ENCODE results near the gene ACTL8.
A peak's percentile ranks its signal among the peaks of the same experiment; 100 is the strongest.

The ACTL8 gene

DNA sequence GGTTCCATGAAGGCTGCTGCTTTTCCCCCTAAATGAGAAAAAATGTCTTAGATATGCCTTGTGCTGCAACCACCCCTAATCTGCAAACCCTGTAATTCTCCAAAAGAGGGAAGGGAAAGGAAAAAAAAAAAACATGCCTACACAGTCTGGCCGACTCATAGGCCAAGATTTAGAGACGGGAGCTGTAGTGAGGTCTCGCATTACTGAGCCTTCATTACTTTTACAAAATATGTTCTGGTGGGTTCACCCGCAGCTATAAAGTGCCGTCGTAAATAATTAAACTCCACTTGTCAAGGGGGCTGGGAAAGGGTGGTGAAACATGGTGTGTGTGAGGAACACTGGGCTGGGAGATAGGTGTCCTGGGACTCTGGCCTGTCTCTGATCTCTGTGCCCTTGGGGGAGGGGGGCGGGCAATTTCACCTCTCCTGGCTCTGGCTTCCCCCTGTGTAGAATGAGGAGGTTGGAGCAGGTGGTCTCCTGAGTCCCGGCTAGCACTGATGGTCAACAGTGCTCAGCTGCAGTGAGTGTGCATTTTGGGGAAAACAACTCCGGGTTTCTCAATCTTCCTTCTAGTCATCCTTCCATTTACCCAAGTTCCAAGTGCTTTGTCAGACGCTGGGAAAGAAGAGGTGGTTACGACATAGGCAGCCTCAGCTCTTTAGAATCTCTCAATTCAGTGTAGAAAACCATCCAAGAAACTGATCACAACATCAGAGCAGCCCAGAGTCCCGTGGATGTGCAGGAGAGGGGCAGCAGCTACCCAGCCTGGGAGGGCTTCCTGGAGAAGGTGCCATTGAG lies 82.3 kb downstream of the ACTL8 start:
- WGBS (ENCODE audit: extremely low coverage, insufficient coverage, low lambda C conversion rate) = no CpG with 5 or more reads among the region's 12 CpGs
- no peaks in the 10 kb centered on the region for H3K27me3 ChIP-seq (ENCODE audit: insufficient read depth, low read length, poor library complexity)
- no peaks in the 10 kb centered on the region for H3K79me2 ChIP-seq (ENCODE audit: control insufficient read depth, insufficient read depth, low read length)

DNA sequence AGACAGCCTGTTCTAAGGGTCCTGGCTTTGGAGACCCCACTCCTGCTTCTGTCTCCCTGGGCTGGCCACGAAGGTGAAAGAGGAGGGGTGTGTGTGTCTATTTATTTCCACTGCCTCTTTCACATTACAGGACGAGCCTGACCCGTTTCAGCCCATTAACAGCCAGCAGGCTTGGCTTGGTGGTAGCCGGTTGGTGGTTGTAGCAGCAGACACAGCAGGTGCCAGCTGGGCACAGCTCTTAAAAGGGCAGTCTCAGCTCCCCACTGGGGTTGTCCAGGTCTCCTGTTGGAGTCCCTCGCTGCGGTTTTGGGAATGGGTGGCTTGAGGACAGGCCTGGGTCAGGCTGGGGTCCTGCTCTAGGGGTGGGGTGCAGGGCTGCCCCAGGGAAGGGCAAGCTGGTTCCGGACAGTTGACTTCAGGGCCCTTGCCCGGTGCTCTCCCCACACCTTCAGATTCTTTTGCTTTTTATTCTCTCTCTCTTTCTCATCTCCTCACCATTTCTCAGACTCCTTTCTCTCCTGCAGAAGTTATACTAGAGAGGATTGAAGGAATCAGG lies 84.6 kb downstream of the ACTL8 start:
- no peak overlapping the region for H3K4me3 ChIP-seq (ENCODE audit: low read length)
- H3K4me1 ChIP-seq (ENCODE audit: control insufficient read depth, low read depth, low read length) = no peaks in the 10 kb centered on the region
- no peak overlapping the region for H3K18ac ChIP-seq (ENCODE audit: low read length)
- H3K9ac ChIP-seq (ENCODE audit: low read length) = no peak overlapping the region
- H4K5ac ChIP-seq (ENCODE audit: low read length) = no peak overlapping the region
- no peaks in the 10 kb centered on the region for H3K36me3 ChIP-seq (ENCODE audit: control insufficient read depth, insufficient read depth, low read length)
- no peak overlapping the region for H3K23ac ChIP-seq (ENCODE audit: low read length)
- H3K79me1 ChIP-seq (ENCODE audit: low read length) = no peaks in the 10 kb centered on the region
- DNase-seq = no peak
- no peak overlapping the region for H3K56ac ChIP-seq (ENCODE audit: low read length)
- no peak overlapping the region for H3K4me2 ChIP-seq (ENCODE audit: low read length)
- no peaks in the 10 kb centered on the region for H3K79me2 ChIP-seq (ENCODE audit: control insufficient read depth, insufficient read depth, low read length)
- no peak overlapping the region for H4K8ac ChIP-seq (ENCODE audit: low read depth, low read length)
- no CpG with 5 or more reads among the region's 8 CpGs for WGBS (ENCODE audit: extremely low coverage, insufficient coverage, low lambda C conversion rate)
- H3K27me3 ChIP-seq (ENCODE audit: insufficient read depth, low read length, poor library complexity) = no peaks in the 10 kb centered on the region
- no peak overlapping the region for H2BK120ac ChIP-seq (ENCODE audit: low read depth, low read length)
- no peak overlapping the region for H2BK15ac ChIP-seq (replicated peaks; ENCODE audit: low read depth)
- H3K27ac ChIP-seq (ENCODE audit: low read depth, low read length) = no peak overlapping the region
- no peak overlapping the region for H3K4ac ChIP-seq (ENCODE audit: low read depth, low read length)
- H2AK5ac ChIP-seq (ENCODE audit: low read length) = no peak overlapping the region
- H2BK5ac ChIP-seq (ENCODE audit: low read length) = no peak overlapping the region

More for the DNA sequence above, 82.3 kb downstream of the ACTL8 start:
- no peaks in the 10 kb centered on the region for H3K36me3 ChIP-seq (ENCODE audit: control insufficient read depth, insufficient read depth, low read length)
- no peak overlapping the region for H2AK5ac ChIP-seq (ENCODE audit: low read length)
- H3K18ac ChIP-seq (ENCODE audit: low read length) = no peak overlapping the region
- H3K4me3 ChIP-seq (ENCODE audit: low read length) = no peak overlapping the region
- H4K5ac ChIP-seq (ENCODE audit: low read length) = no peak overlapping the region
- H3K23ac ChIP-seq (ENCODE audit: low read length) = peak overlapping the region; percentile 24
- no peak overlapping the region for H3K56ac ChIP-seq (ENCODE audit: low read length)
- no peak overlapping the region for H3K4me2 ChIP-seq (ENCODE audit: low read length)
- H3K4me1 ChIP-seq (ENCODE audit: control insufficient read depth, low read depth, low read length) = peaks cover 3% of the 10 kb centered on the region
- no peak overlapping the region for H4K8ac ChIP-seq (ENCODE audit: low read depth, low read length)
- H2BK15ac ChIP-seq (replicated peaks; ENCODE audit: low read depth) = no peak overlapping the region
- H3K79me1 ChIP-seq (ENCODE audit: low read length) = no peaks in the 10 kb centered on the region
- no peak overlapping the region for H3K27ac ChIP-seq (ENCODE audit: low read depth, low read length)
- H2BK5ac ChIP-seq (ENCODE audit: low read length) = no peak overlapping the region
- no peak overlapping the region for H2BK120ac ChIP-seq (ENCODE audit: low read depth, low read length)
- DNase-seq = no peak
- no peak overlapping the region for H3K9ac ChIP-seq (ENCODE audit: low read length)
- no peak overlapping the region for H3K4ac ChIP-seq (ENCODE audit: low read depth, low read length)

GRCh38 chr1:17841944-17842343 lies 86.8 kb downstream of the ACTL8 start:
- no peak overlapping the region for H2BK5ac ChIP-seq (ENCODE audit: low read length)
- H3K18ac ChIP-seq (ENCODE audit: low read length) = no peak overlapping the region

GRCh38 chr1:17842686-17843085 lies 87.6 kb downstream of the ACTL8 start:
- Histone ChIP-seq H3K4me2 (ENCODE audit: low read length) (no peak overlapping the region), H2BK5ac (ENCODE audit: low read length) (no peak overlapping the region), H3K36me3 (ENCODE audit: control insufficient read depth, insufficient read depth, low read length) (no peaks in the 10 kb centered on the region), H4K8ac (ENCODE audit: low read depth, low read length) (no peak overlapping the region), H3K79me1 (ENCODE audit: low read length) (no peaks in the 10 kb centered on the region), H3K23ac (ENCODE audit: low read length) (no peak overlapping the region), H2AK5ac (ENCODE audit: low read length) (no peak overlapping the region), H3K18ac (ENCODE audit: low read length) (no peak overlapping the region), H2BK15ac (replicated peaks; ENCODE audit: low read depth) (no peak overlapping the region), H3K4ac (ENCODE audit: low read depth, low read length) (no peak overlapping the region), H3K4me1 (ENCODE audit: control insufficient read depth, low read depth, low read length) (no peaks in the 10 kb centered on the region), H3K4me3 (ENCODE audit: low read length) (no peak overlapping the region), H3K9ac (ENCODE audit: low read length) (no peak overlapping the region), H3K27me3 (ENCODE audit: insufficient read depth, low read length, poor library complexity) (no peaks in the 10 kb centered on the region), H3K56ac (ENCODE audit: low read length) (no peak overlapping the region), H3K27ac (ENCODE audit: low read depth, low read length) (no peak overlapping the region), H3K79me2 (ENCODE audit: control insufficient read depth, insufficient read depth, low read length) (no peaks in the 10 kb centered on the region), H4K5ac (ENCODE audit: low read length) (no peak overlapping the region), H2BK120ac (ENCODE audit: low read depth, low read length) (no peak overlapping the region)
- DNase-seq = no peak
- WGBS (ENCODE audit: extremely low coverage, insufficient coverage, low lambda C conversion rate) = no CpG with 5 or more reads among the region's 5 CpGs

More at GRCh38 chr1:17841944-17842343, 86.8 kb downstream of the ACTL8 start:
- Histone ChIP-seq H4K8ac (ENCODE audit: low read depth, low read length) (no peak overlapping the region), H3K4me2 (ENCODE audit: low read length) (no peak overlapping the region), H2BK15ac (replicated peaks; ENCODE audit: low read depth) (no peak overlapping the region), H3K27ac (ENCODE audit: low read depth, low read length) (no peak overlapping the region), H4K5ac (ENCODE audit: low read length) (no peak overlapping the region), H3K4ac (ENCODE audit: low read depth, low read length) (no peak overlapping the region), H3K79me2 (ENCODE audit: control insufficient read depth, insufficient read depth, low read length) (no peaks in the 10 kb centered on the region), H3K9ac (ENCODE audit: low read length) (no peak overlapping the region), H3K79me1 (ENCODE audit: low read length) (no peaks in the 10 kb centered on the region), H2AK5ac (ENCODE audit: low read length) (no peak overlapping the region), H3K36me3 (ENCODE audit: control insufficient read depth, insufficient read depth, low read length) (no peaks in the 10 kb centered on the region), H3K23ac (ENCODE audit: low read length) (no peak overlapping the region), H3K4me1 (ENCODE audit: control insufficient read depth, low read depth, low read length) (no peaks in the 10 kb centered on the region), H2BK120ac (ENCODE audit: low read depth, low read length) (no peak overlapping the region), H3K56ac (ENCODE audit: low read length) (no peak overlapping the region), H3K4me3 (ENCODE audit: low read length) (no peak overlapping the region), H3K27me3 (ENCODE audit: insufficient read depth, low read length, poor library complexity) (no peaks in the 10 kb centered on the region)
- DNase-seq = peak; percentile 29
- WGBS (ENCODE audit: extremely low coverage, insufficient coverage, low lambda C conversion rate) = no CpG with 5 or more reads among the region's 2 CpGs

GRCh38 chr1:17844185-17844826 lies 89.2 kb downstream of the ACTL8 start:
- Histone ChIP-seq H3K9ac (ENCODE audit: low read length) (no peak overlapping the region), H2BK15ac (replicated peaks; ENCODE audit: low read depth) (no peak overlapping the region), H4K5ac (ENCODE audit: low read length) (no peak overlapping the region), H3K79me1 (ENCODE audit: low read length) (no peaks in the 10 kb centered on the region), H2BK120ac (ENCODE audit: low read depth, low read length) (no peak overlapping the region), H3K56ac (ENCODE audit: low read length) (no peak overlapping the region), H3K27ac (ENCODE audit: low read depth, low read length) (no peak overlapping the region), H3K23ac (ENCODE audit: low read length) (no peak overlapping the region), H3K18ac (ENCODE audit: low read length) (no peak overlapping the region), H3K79me2 (ENCODE audit: control insufficient read depth, insufficient read depth, low read length) (no peaks in the 10 kb centered on the region), H3K4me1 (ENCODE audit: control insufficient read depth, low read depth, low read length) (no peaks in the 10 kb centered on the region), H2BK5ac (ENCODE audit: low read length) (no peak overlapping the region), H3K27me3 (ENCODE audit: insufficient read depth, low read length, poor library complexity) (no peaks in the 10 kb centered on the region), H3K4me3 (ENCODE audit: low read length) (no peak overlapping the region), H4K8ac (ENCODE audit: low read depth, low read length) (no peak overlapping the region), H3K36me3 (ENCODE audit: control insufficient read depth, insufficient read depth, low read length) (no peaks in the 10 kb centered on the region), H2AK5ac (ENCODE audit: low read length) (no peak overlapping the region), H3K4me2 (ENCODE audit: low read length) (no peak overlapping the region), H3K4ac (ENCODE audit: low read depth, low read length) (no peak overlapping the region)
- DNase-seq = no peak
- no CpG with 5 or more reads among the region's 10 CpGs for WGBS (ENCODE audit: extremely low coverage, insufficient coverage, low lambda C conversion rate)
